Measurements from ENCODE around the gene GBP3.
"Not testable (repeated sequence)": the region's sequence is repeated elsewhere in the genome, so short reads cannot be mapped to it uniquely, and the experiment has no call there.

The GBP3 gene

DNA sequence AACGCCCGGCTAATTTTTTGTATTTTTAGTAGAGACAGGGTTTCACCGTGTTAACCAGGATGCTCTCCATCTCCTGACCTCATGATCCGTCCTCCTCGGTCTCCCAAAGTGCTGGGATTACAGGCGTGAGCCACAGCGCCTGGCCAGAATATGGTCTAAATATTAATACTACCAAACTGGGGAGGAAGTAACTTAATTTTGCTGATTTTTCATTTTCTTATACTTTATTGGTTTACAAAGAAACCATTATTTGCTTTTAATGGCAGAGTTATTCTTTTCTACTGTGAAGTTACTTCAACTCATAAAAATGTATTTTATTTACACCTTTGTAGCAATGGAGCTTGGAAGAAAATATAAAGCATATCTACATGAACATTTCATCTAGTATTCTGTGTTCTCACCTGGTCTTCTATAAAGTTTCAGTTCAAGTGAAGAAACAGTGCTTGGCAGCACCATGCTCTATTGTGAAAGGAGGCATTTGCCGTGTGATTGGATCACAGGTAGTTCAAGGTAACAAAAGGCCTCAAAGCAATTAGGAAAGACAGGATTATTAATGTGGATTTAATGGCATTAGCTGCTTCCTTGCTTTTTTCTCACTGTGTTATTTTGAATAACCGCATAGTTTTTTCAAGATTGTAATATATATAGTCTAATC is 28.8 kb upstream of the GBP3 start:
- no peak overlapping the region for H3K9ac ChIP-seq
- no peaks in the 10 kb centered on the region for H3K27me3 ChIP-seq
- no peak for TF ChIP-seq Cebpa-rat (IDR thresholded peaks at IDR 0.05)
- no peaks in the 10 kb centered on the region for H3K4me1 ChIP-seq
- no peak overlapping the region for H3K27ac ChIP-seq
- H3K4me3 ChIP-seq, result no peak overlapping the region
- H3K9me3 ChIP-seq, result no peaks in the 10 kb centered on the region
- H3K4me2 ChIP-seq, result no peak overlapping the region
- H3K36me3 ChIP-seq, result no peaks in the 10 kb centered on the region
- H4K20me1 ChIP-seq, result no peaks in the 10 kb centered on the region

DNA sequence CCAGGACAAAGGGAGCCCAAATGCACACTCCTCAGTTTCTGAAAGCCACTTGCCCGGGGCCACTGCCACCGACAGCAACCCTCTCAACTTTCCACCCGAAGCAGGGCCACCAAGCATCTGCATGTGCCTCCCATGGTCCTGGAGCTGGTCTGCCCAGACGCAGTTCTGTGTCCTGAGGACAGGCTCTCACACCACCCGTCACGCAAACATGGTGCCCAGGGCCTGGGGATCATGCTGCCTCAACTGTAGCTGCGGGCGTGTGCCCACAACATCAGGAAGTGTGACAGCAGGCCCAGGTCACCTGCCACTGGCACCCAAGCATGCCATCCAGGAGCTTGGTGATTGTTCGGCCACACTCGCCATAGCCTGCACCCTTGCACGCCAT is 28.0 kb upstream of the GBP3 start:
- no peak overlapping the region for H3K4me2 ChIP-seq
- no peaks in the 10 kb centered on the region for H4K20me1 ChIP-seq
- H3K4me1 ChIP-seq, result no peaks in the 10 kb centered on the region
- H3K9me3 ChIP-seq, result no peaks in the 10 kb centered on the region
- no peaks in the 10 kb centered on the region for H3K27me3 ChIP-seq
- no peak overlapping the region for H3K4me3 ChIP-seq
- no peaks in the 10 kb centered on the region for H3K36me3 ChIP-seq
- no peak overlapping the region for H3K27ac ChIP-seq
- H3K9ac ChIP-seq, result no peak overlapping the region
- no peak for TF ChIP-seq Cebpa-rat (IDR thresholded peaks at IDR 0.05)

DNA sequence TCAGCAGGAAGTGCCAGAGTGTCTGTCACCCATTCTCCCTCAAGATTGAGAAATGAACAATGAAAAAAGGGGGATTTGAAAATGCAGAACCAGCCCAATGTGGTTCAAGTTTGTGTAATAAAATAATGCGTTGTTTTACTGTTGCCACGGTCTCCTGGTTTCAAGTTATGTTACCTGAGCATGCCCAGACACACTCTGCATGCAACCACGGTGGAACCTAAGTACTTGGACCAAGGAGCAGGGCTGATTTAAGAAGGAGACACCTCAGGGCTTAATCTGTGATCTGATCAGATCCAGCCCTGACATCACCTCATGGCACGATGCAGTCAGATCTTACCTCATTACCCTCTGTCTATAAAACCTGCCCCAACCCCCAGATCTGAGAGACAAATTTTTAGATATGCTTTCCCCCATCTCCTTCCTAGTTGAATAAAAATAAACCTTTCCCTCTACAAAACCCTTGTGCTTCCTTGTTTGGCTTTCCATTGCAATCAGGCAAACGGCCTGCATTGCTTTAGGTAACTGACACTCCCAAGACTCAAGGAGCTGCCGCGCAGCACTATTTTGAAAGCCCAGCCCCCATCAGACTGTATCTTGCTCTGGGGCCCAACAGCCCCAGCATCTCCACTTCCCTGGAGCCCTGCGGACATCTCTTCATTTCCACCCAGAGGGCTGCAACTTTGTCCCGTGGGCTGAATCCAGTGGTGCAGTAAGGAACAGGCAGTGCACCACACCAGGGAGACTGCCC is 27.4 kb upstream of the GBP3 start:
- not testable (repeated sequence) for H4K20me1 ChIP-seq, H3K4me2 ChIP-seq, H3K4me3 ChIP-seq, H3K4me1 ChIP-seq, H3K9ac ChIP-seq, H3K27ac ChIP-seq, H3K9me3 ChIP-seq, H3K27me3 ChIP-seq, H3K36me3 ChIP-seq

DNA sequence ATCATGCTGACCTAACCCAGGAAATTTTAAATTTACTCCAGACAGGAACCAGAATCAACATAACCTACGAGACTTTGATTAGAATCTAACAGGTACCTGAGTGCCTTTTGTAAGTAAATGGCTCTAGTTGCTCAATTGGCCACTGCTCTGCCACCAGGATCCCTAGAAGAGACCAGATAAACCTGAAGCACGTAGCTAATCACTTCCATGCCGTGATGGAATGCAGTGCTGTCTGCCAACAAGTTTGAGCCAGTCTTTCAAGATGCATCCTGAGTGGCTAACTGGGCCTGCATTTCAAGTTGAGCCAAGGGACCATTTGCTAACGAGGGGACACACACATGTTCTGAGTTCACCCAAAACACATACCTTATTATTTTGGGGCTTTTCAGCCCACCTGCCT is 26.5 kb upstream of the GBP3 start:
- H3K9me3 ChIP-seq, H3K27ac ChIP-seq, H3K36me3 ChIP-seq, H3K9ac ChIP-seq, H3K4me2 ChIP-seq, H3K4me3 ChIP-seq, H3K27me3 ChIP-seq, H4K20me1 ChIP-seq, H3K4me1 ChIP-seq: not testable (repeated sequence)

DNA sequence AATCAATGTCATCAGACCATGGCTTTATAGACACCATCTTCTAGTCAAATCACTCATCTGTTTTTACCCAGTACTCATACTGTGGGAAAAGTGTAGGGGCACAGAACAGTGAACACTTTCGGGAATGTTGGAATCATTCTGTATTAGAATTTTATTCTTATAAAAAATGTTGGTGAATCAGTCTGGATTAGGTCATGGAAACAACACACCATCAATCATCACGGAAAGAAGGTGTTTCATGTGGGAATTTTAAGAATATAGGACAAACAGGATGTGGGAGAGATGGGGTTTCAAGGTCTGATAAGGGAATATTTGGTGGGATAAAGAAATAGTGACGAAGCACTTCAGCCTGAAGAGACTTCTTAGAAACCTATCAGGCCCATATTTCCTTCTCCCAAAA is 25.1 kb upstream of the GBP3 start:
- H3K4me2 ChIP-seq, result no peak overlapping the region
- no peaks in the 10 kb centered on the region for H4K20me1 ChIP-seq
- H3K27me3 ChIP-seq, result no peaks in the 10 kb centered on the region
- no peaks in the 10 kb centered on the region for H3K4me1 ChIP-seq
- no peak for TF ChIP-seq Cebpa-rat (IDR thresholded peaks at IDR 0.05)
- no peaks in the 10 kb centered on the region for H3K36me3 ChIP-seq
- H3K9me3 ChIP-seq, result peaks cover 14% of the 10 kb centered on the region
- no peak overlapping the region for H3K27ac ChIP-seq
- no peak overlapping the region for H3K9ac ChIP-seq
- H3K4me3 ChIP-seq, result no peak overlapping the region

DNA sequence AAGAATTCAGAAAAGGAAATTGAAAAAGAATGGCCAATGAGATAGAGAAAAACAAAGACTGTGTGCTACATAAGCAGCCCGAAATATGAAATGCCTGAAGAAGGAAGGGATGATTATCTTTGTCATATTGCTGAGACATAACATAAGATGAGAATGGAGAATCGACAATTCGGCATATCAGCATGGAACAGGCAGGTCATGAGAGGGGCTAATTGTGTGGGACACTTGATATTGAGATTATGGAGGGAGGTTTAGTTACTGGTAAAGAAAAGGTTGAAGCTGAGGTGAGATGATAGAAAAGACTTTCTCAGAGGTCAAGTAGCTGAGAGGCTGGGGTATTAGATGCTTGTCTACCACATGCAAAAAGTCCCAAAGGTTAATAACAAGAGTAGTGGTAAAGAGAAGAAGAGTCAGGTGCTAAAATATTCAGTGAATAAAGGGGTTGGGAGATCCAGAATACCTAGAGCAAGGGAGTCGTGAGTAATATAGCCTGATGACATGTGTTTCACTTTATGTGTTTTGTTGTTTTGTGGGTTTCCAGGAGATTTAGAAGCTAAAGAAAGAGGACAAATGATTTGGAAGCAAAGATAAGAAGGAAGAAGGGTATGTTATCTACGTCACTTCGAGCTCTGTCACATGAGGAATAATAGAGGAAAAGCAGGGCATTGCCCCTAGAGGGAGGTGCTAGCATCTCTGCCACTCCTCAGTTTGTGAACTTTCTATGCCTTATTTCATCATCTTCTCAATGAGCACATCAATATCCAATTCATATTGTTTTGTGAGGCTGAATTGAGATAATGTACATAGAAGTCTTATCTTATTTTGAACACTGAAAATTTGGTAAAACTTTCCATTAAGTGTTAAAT is 23.9 kb upstream of the GBP3 start:
- not testable (repeated sequence) for H4K20me1 ChIP-seq, H3K4me1 ChIP-seq, H3K36me3 ChIP-seq, H3K4me3 ChIP-seq, H3K27ac ChIP-seq, H3K4me2 ChIP-seq, H3K9ac ChIP-seq, H3K27me3 ChIP-seq
- H3K9me3 ChIP-seq, result peaks cover 20% of the 10 kb centered on the region

DNA sequence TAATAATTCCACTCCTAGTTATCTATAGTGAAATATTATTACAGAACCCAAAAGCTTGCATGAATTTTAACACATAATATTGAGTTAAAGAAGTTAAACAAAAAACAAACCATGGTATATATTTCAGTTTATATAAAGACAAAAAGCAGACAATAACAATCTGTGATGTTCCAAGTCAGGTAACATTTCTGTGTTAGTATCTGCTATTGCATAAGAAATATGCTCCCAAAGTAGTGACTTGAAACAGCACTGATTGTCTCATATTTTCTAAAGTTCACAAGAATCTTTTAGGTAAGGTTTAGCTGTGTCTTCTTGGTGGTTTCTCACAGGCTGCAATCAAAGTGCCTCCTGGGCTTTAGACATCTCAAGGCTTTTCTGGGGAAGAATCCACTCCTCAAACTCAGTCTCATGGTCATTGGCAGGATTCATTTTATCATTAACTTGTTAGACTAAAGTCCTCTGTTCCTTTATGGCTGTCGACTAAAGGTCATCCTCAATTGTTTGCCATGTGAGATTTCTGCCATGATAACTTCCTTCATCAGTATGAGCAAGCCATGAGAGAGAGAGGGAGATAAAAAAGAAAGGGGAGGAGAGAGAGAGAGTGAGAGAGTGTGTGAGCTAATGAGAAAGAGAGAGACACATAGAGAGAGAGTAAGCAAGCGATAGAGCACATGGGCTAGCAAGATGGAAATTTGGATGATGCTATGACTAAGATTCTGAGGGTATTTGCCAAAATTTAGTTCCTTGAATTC is 22.5 kb upstream of the GBP3 start:
- no peak for TF ChIP-seq Cebpa-rat (IDR thresholded peaks at IDR 0.05)
- no peaks in the 10 kb centered on the region for H3K27me3 ChIP-seq
- H3K27ac ChIP-seq, result no peak overlapping the region
- H3K4me1 ChIP-seq, result no peaks in the 10 kb centered on the region
- H3K4me2 ChIP-seq, result no peak overlapping the region
- H4K20me1 ChIP-seq, result no peaks in the 10 kb centered on the region
- no peak overlapping the region for H3K9ac ChIP-seq
- H3K36me3 ChIP-seq, result 0 out of 2 replicates have a peak, but pooled peaks cover 3% of the 10 kb centered on the region
- peaks cover 20% of the 10 kb centered on the region for H3K9me3 ChIP-seq
- H3K4me3 ChIP-seq, result no peak overlapping the region

DNA sequence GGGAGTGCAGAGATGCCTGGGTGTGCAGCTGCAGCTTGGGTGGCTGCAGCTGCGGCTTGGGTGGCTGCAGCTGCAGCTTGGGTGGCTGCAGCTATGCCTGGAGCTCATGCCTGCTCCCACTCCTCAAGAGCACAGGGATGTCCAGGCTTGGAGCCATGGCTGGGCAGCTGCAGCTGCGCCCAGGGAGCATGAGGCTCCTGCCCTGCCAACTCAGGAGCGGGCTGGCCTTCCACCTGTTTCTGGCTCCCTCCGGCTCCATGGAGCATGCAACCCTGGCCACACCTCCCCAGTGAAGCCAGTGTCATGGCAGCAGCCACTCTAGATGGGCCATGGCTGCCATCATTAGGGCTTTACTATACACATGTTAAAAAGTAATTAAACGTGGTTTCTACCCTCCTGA is 21.3 kb upstream of the GBP3 start:
- 0 out of 2 replicates have a peak, but pooled peaks cover 3% of the 10 kb centered on the region for H3K36me3 ChIP-seq
- H3K27ac ChIP-seq, result no peak overlapping the region
- no peaks in the 10 kb centered on the region for H3K27me3 ChIP-seq
- no peak overlapping the region for H3K4me3 ChIP-seq
- no peaks in the 10 kb centered on the region for H4K20me1 ChIP-seq
- no peak overlapping the region for H3K4me2 ChIP-seq
- H3K4me1 ChIP-seq, result no peaks in the 10 kb centered on the region
- no peak for TF ChIP-seq Cebpa-rat (IDR thresholded peaks at IDR 0.05)
- H3K9ac ChIP-seq, result no peak overlapping the region
- H3K9me3 ChIP-seq, result peaks cover 20% of the 10 kb centered on the region

DNA sequence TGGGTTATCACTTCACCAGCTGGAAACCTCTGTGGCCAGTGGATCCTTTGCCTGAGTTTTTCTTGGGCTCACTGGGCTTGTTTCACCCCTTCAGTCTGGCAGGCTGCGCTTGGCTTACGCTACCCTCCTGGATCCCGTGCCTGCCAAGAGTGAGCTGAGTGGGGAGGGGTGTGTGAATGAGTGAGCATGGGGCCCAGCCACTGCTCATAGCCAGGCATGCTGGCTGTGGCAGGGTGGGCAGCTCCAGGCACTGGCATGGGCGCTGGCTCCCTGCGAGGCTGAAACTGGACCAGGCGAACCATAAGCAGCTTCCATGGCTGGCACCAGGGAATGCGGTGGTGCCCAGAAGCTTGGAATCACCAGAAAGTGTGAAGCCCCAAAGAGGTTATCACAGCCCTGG is 19.8 kb upstream of the GBP3 start:
- H3K9me3 ChIP-seq, result peaks cover 20% of the 10 kb centered on the region
- no peak overlapping the region for H3K9ac ChIP-seq
- H3K27ac ChIP-seq, result no peak overlapping the region
- no peak overlapping the region for H3K4me3 ChIP-seq
- no peaks in the 10 kb centered on the region for H3K27me3 ChIP-seq
- no peak overlapping the region for H3K4me2 ChIP-seq
- TF ChIP-seq Cebpa-rat (IDR thresholded peaks at IDR 0.05), result no peak
- no peaks in the 10 kb centered on the region for H3K4me1 ChIP-seq
- no peaks in the 10 kb centered on the region for H4K20me1 ChIP-seq
- 0 out of 2 replicates have a peak, but pooled peaks cover 3% of the 10 kb centered on the region for H3K36me3 ChIP-seq
